GM18873 (cell line): ENCODE data around the gene SPOCK1.

ENCODE experiments used
- ATAC-seq: cut with Tn5 transposase; IDR thresholded peaks from one replicate; pipeline ENCODE4 v1.9.1; 2021; ENCODE audit warnings: mild to moderate bottlenecking, moderate library complexity, moderate number of reproducible peaks; ENCODE audit not compliant: unreplicated experiment, low FRiP score

The SPOCK1 gene

GRCh38 chr5:137368651-137369050, 130.5 kb downstream of the SPOCK1 start:
- no peak for ATAC-seq

- no peak for ATAC-seq
Observed at GRCh38 chr5:137367951-137368350, 131.2 kb downstream of the SPOCK1 start.

DNA sequence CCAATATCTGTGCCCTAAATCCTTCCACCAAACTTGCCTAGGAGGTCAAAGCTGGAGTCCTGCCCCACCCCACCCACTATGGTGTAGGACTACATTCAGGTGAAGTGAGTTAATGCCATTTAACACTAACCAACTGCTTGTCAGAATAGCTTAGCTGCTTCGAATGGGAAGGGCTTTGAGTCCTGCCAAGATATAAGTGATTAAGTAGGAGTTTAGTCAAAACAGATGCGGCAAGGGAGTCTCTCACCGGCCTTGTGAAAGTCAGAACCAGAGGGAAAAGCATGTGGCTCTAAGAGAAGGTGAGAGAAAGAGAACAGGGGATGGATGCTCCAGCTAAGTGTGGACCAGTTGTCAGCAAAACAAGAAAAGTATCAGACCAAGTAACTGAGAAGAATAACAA, 132.6 kb downstream of the SPOCK1 start:
- no peak for ATAC-seq

- no peak for ATAC-seq
Observed at GRCh38 chr5:137365126-137365865, 133.8 kb downstream of the SPOCK1 start.

DNA sequence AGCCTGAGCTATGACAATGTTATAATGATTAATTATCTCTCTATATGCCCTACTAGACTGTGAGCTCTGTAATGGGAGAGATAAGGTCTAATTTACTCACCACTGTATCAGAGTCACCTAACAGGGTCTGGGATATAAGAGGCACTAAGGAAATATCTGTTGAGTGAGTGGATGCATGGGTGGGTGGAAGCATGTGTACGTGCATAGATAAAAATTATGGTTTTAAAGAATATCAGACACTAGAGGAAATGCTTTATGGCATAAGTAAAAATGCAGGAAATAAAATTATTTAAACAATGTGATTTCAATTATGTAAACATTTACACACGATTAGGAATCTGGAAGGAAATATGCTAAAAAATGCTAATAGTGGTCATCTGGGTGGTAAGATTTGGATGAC, 137.8 kb downstream of the SPOCK1 start:
- ATAC-seq: no peak

GRCh38 chr5:137360607-137361006, 138.5 kb downstream of the SPOCK1 start:
- ATAC-seq: no peak

GRCh38 chr5:137359941-137360340, 139.2 kb downstream of the SPOCK1 start:
- ATAC-seq: no peak

DNA sequence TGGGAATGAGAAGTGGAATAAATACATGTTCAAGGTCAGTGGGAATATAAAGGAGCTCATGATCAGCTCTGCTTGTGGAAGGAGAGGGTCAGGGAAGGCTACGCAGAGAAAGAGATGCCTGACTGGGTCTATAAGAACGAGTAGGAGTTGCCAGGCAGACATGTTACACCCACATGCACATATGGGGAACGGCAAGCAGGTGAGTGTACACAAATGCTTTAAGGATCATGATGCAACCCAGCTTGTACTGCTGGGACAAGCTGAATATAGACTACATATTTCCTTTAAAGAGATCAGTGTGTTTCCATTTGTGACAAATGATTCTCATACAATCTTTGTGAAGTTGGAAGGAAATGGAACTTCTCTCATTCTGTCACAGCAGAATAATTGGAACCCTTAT, 141.7 kb downstream of the SPOCK1 start:
- ATAC-seq: no peak

GRCh38 chr5:137356127-137356526, 143.0 kb downstream of the SPOCK1 start:
- ATAC-seq: no peak

- ATAC-seq: no peak
Observed at GRCh38 chr5:137355708-137356107, 143.4 kb downstream of the SPOCK1 start.

- no peak for ATAC-seq
Observed at GRCh38 chr5:137352095-137352494, 147.0 kb downstream of the SPOCK1 start.

DNA sequence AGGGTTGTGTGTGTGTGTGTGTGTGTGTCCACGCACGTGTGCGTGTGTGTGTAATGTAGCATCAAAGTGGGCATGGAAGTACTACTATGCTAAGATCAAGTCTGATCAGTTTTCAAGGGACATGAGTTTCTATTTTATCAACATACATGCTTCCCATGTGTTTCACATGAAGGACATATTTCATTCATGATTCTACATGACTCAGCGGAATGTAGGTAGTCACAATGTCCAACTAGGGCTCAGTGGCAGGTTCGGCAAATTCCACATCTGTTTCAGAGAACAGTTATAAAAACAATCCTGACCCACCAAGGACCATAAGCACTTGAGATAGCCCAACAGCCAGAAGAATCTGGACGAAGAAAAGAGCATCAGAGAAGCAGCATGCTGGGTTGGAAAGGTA, 148.3 kb downstream of the SPOCK1 start:
- no peak for ATAC-seq

DNA sequence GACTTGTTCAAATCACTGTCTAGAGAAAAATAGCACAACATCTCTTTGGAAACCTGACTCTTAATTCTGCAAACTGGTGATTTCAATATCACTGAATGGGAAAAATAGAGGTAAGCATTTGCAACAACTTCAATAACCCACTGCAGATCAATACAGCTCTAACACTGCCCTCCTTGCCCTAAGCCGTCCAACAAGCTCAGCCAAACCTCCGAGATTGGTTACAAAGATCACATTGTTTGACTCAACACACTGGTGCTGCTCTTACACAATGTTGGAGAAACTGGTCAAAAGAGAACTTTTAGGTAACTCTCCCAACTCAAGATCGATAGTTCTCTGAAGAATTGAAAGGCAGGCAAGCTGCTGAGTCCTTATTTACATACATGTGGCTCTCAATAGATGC, 150.4 kb downstream of the SPOCK1 start:
- ATAC-seq: no peak

- ATAC-seq: no peak
Observed at GRCh38 chr5:137347865-137348264, 151.3 kb downstream of the SPOCK1 start.

DNA sequence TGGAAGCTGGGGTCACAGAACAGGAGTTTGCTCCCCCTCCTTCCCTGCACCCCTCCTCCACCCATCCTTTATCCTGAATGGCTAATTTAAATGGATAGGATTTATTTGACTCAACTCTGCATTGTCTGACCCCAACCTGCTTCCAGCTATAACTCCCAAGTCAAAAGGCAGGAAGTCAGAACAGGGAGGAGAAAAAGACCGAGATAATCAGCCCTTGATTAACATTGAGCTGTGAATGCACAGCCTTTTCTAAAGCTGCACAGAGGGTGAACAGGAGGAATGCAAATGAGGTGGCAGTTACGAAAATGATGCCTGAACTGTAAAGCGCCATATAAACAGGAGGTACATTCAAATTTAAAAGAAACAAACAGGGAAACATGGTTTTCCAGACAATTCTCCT, 152.8 kb downstream of the SPOCK1 start:
- no peak for ATAC-seq

DNA sequence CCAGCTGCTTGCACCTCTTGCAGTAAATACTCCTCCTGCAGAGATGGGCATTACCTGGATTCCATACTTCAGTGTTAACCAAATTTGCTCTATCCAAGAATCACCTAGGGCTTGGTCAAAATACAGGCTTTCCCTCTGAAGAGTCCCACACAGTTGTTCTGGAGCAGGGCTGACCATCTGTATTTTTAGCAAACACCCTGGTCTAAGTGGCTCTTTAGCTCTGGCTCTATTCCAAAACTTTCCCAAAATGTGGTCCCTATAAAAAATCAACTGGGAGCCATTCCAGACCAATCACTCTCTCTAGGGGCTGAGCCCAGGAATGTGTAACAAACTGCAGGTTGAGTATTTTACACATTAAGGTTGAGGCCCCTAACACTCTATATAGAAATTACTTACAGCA, 153.7 kb downstream of the SPOCK1 start:
- no peak for ATAC-seq

GRCh38 chr5:137344723-137345322, 154.3 kb downstream of the SPOCK1 start:
- ATAC-seq: no peak

DNA sequence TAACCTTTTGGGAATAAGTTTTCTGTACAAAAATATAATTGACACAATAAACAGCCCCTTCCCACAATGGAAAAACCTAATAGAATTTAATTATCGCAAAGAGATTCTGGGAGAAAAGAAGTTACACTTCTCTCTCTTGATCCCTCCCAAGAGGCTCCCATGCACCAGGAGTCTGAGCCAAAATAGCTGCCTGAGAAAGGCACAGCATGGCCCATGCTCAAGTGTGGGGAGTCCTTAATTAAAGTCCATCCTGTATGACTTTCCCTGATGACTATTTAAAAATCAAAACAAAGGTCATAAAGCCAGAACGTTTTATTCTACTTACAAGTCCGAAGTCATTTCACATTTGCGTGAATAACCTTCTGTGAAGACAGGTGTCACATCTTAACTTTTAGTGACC, 155.1 kb downstream of the SPOCK1 start:
- no peak for ATAC-seq

DNA sequence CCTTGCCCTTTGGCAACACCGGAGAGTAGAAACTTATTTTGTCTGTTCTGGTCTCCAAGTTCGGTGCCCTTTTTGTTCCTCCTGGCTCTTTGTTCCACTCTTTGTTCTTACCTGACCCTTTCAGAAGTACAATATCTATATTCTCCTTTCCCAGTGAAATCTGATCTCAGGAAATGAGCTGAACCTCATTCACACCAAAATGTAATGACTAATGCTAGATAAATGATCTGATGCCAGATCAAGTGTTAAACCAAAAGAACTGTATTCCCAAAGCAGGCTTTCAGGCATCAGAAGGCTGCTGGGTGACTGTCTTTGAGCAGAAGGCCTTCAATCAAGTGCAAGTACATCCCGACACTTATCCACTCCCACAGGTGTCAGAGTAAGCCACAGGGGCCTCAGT, 156.4 kb downstream of the SPOCK1 start:
- ATAC-seq: no peak

GRCh38 chr5:137341831-137342230, 157.3 kb downstream of the SPOCK1 start:
- no peak for ATAC-seq

GRCh38 chr5:137340881-137341280, 158.2 kb downstream of the SPOCK1 start:
- no peak for ATAC-seq

DNA sequence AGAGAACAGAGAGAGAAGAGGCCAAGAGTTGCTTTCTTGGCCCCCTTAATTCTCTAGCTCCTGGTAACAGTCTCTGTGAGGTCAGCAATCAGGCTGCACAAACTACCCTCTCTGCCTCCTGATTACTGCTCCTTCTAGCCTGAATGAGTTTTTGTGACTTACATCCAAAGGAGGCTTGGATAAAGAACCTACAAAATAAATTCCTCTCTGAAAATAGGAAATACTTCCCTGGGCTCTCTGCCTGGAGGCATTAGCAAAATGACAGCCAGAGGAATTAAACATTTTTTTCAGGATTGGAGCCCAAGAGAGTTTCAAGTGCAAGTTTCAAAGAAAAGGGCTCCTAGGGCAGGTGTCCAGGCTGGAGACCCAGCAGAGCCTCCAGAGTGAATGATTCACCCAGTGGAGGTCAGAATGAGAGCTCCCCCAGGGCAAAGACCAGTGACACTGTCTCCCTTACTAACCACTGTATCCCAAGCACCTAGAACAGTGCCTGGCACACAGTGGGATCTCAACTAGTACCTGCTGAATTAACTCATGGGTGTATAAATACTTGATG, 162.5 kb downstream of the SPOCK1 start:
- ATAC-seq: no peak
